ENCODE results near the gene NHERF1. TPM values are rescaled to one million over a fixed set of nuclear protein-coding genes. Genes with fewer than 3 reads are reported as not detected.
A peak's percentile ranks its signal among the peaks of the same experiment; 100 is the strongest.

NHERF1 gene
- total RNA-seq, 3 donors from 2014 or later = 15.8 to 82.8 (median 36.4) TPM

GRCh38 chr17:74759243-74759801, 10.9 kb downstream of the NHERF1 start:
- Histone ChIP-seq H3K27ac (peak overlapping the region; percentile 90 to 91), H3K36me3 (no peaks in the 10 kb centered on the region), H3K27me3 (no peaks in the 10 kb centered on the region), H3K9me3 (no peaks in the 10 kb centered on the region), H3K4me3 (peak overlapping the region in 1 of 3 donors; percentile 4), H3K4me1 (peaks cover 3 to 40% of the 10 kb centered on the region in 2 donors)
- intact Hi-C loops (cut with DNase I; ENCODE audit: low total_unique reads) = no loop called here
- TF ChIP-seq POLR2A (IDR thresholded peaks at IDR 0.05) (no peak), POLR2AphosphoS5 (IDR thresholded peaks at IDR 0.05) (no peak), CTCF (IDR thresholded peaks at IDR 0.05) (no peak)
- DNase-seq (ENCODE audit: low spot score in 2 of 2) = no peak

GRCh38 chr17:74759941-74760340, 11.5 kb downstream of the NHERF1 start:
- H3K4me3 ChIP-seq = peak overlapping the region in 1 of 3 donors; percentile 4

GRCh38 chr17:74760404-74761105, 12.1 kb downstream of the NHERF1 start:
- intact Hi-C loops (cut with DNase I; ENCODE audit: low total_unique reads) = no loop called here
- no peak for TF ChIP-seq POLR2AphosphoS5 (IDR thresholded peaks at IDR 0.05)
- no peak for TF ChIP-seq CTCF (IDR thresholded peaks at IDR 0.05)
- no peak for TF ChIP-seq POLR2A (IDR thresholded peaks at IDR 0.05)
- Histone ChIP-seq H3K27me3 (no peaks in the 10 kb centered on the region), H3K4me3 (peak overlapping the region in 1 of 3 donors; percentile 4), H3K4me1 (peaks cover 3 to 40% of the 10 kb centered on the region in 2 donors), H3K27ac (peak overlapping the region; percentile 90 to 91), H3K36me3 (no peaks in the 10 kb centered on the region), H3K9me3 (no peaks in the 10 kb centered on the region)
- no peak for DNase-seq (ENCODE audit: low spot score in 2 of 2)

More at GRCh38 chr17:74759941-74760340, 11.5 kb downstream of the NHERF1 start:
- no peaks in the 10 kb centered on the region for H3K36me3 ChIP-seq
- H3K27ac ChIP-seq = peak overlapping the region; percentile 90 to 91
- DNase-seq (ENCODE audit: low spot score in 2 of 2) = peak; percentile 77 to 88
- H3K4me1 ChIP-seq = peaks cover 3 to 40% of the 10 kb centered on the region in 2 donors
- intact Hi-C loops (cut with DNase I; ENCODE audit: low total_unique reads) = no loop called here
- no peaks in the 10 kb centered on the region for H3K9me3 ChIP-seq
- no peaks in the 10 kb centered on the region for H3K27me3 ChIP-seq
- TF ChIP-seq POLR2AphosphoS5 (IDR thresholded peaks at IDR 0.05) = no peak
- TF ChIP-seq POLR2A (IDR thresholded peaks at IDR 0.05) = no peak
- TF ChIP-seq CTCF (IDR thresholded peaks at IDR 0.05) = no peak

GRCh38 chr17:74761419-74761818, 13.0 kb downstream of the NHERF1 start:
- H3K27ac ChIP-seq = peak overlapping the region; percentile 90 to 91

More at GRCh38 chr17:74761419-74761818, 13.0 kb downstream of the NHERF1 start:
- H3K9me3 ChIP-seq = no peaks in the 10 kb centered on the region
- no peak overlapping the region for H3K4me3 ChIP-seq
- intact Hi-C loops (cut with DNase I; ENCODE audit: low total_unique reads) = no loop called here
- peaks cover 3 to 40% of the 10 kb centered on the region in 2 donors for H3K4me1 ChIP-seq
- H3K36me3 ChIP-seq = no peaks in the 10 kb centered on the region
- no peak for DNase-seq (ENCODE audit: low spot score in 2 of 2)
- no peak for TF ChIP-seq POLR2AphosphoS5 (IDR thresholded peaks at IDR 0.05)
- TF ChIP-seq POLR2A (IDR thresholded peaks at IDR 0.05) = no peak
- no peak for TF ChIP-seq CTCF (IDR thresholded peaks at IDR 0.05)
- H3K27me3 ChIP-seq = no peaks in the 10 kb centered on the region

All from breast epithelium (tissue), 4 donors.